Stimulated activated CD8-positive, alpha-beta memory T cell treated with anti-CD3 and anti-CD28 coated beads, Interleukin-15, amount 100 ng/mL, for 4 hours (primary cell): ENCODE results near the gene PODXL2.

Source experiments
- DNase-seq, 2 donors: peaks; one replicate each; pipeline ENCODE4 v3.0.0-alpha.2; 2020; ENCODE audit warnings: low read depth in 2 of 2

The PODXL2 gene, protein sequence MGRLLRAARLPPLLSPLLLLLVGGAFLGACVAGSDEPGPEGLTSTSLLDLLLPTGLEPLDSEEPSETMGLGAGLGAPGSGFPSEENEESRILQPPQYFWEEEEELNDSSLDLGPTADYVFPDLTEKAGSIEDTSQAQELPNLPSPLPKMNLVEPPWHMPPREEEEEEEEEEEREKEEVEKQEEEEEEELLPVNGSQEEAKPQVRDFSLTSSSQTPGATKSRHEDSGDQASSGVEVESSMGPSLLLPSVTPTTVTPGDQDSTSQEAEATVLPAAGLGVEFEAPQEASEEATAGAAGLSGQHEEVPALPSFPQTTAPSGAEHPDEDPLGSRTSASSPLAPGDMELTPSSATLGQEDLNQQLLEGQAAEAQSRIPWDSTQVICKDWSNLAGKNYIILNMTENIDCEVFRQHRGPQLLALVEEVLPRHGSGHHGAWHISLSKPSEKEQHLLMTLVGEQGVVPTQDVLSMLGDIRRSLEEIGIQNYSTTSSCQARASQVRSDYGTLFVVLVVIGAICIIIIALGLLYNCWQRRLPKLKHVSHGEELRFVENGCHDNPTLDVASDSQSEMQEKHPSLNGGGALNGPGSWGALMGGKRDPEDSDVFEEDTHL

DNA sequence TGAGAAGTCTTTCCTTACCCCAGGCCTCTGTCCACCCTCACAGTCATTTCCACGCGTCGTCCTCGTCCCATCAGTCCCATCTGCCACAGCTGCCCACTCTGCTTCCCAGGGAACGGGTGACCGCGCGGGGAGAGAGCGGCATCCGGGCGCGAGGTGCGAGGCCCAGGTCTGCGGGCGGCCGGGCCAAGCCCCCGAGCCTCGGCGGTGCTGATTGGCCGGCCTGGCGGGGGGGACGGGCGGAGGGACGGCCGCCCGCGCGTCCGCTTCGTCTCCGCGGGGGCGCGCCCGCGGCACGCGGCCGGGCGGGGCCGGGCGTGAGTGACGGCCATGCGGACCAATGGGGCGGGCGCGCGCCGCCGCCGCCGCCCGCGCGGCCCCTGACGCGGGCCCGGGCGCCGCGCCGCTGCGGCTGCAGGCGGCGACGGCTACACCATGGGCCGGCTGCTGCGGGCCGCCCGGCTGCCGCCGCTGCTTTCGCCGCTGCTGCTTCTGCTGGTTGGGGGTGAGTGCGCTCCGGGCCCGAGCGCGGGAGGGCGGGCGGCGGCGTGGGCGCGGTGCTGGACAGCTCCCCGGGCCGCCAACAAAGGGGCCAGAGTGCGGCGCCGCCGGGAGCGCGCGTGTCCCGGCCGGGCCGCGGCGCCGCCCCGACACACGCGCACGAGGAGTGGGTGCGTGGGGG is at the start of gene PODXL2:
Gene PODXL2 (plus strand): TSS at position 398 of the 679 bp plus-strand sequence. CDS start 35 bp downstream, at position 433.
- DNase-seq, result no peak

DNA sequence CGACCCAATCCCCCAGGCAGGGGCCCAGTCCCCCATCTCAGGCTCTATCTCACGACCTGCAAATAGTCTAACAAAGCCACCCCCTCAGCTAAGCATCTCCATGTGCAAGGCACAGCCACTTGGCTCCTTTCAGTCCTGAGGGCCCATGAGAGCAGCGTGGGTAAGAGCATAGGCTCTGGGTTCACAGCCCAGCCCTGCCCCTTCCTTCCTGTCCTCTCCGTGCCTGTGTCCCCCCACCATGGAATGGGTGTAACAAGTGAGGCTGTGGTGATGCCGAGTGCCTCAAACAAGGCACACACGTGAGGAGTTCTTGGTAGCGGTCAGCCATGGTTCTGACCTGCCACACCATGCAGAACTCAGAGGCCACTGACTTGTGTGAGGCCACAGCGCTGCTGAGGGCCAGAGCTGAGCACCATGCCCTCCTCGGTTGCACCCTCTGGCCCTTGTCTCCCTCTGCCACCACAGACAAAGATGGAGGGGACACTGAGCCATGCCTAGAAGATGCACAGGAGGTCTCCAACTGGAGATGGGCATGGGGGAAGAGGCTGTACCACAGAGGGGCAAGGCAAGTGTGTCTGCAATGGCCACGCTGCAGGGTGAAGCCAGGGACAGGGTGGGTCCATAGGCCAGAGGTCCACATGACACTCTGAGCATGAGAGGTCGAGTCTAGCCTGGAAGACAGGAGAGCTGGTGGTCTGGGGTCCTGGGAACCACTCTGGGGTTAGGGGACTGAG is 48.5 kb upstream of the PODXL2 start:
- no peak for DNase-seq

DNA sequence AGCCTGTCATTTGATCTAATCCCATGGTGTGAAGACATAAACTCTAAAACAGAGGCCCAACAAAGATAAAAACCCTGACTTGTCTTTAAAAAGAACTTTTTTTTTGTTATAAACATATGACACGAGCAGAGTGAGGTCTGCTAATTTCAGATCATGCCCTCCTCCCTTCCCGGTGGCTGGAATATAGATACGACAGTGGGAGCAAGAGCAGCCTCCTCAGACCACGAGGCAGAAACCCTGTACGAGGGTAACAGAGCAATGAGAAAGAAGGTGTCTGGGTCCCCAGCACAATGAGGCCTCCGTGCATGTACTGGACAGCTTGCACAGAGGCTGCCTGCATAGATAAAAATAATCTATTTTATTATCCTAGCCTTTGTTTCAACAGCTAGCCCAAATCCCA is 44.3 kb upstream of the PODXL2 start:
- DNase-seq, result no peak

DNA sequence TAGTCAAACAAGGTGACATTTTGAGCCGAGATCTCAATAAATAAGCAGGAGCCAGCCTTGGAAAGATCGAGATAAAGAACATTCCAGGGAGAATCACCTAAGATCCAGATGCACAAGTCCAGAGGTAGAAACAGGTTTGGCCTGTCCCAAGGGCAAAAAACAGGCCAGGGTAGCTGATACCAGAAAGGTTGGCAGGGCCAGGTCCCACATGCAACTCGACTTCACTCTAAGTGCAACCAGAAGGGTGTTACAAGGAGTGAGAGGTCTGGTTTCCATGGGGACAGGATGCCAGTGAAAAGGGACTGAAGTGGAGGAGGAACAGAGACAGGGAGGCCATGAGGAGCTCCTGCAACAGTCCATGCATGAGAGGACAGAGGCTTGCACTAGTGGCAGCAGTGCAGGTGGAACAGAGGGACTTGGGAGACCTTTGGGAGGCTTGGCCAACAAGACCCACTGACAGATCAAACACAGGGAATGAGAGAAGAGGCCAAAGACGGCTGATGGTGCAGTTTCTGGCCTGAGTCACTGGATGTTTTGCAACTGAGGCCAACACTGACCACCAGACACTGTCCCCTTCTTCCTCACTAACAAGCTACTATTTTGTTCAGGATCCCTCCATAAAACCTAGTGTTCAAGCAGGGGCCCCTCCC is 43.7 kb upstream of the PODXL2 start:
- no peak for DNase-seq

DNA sequence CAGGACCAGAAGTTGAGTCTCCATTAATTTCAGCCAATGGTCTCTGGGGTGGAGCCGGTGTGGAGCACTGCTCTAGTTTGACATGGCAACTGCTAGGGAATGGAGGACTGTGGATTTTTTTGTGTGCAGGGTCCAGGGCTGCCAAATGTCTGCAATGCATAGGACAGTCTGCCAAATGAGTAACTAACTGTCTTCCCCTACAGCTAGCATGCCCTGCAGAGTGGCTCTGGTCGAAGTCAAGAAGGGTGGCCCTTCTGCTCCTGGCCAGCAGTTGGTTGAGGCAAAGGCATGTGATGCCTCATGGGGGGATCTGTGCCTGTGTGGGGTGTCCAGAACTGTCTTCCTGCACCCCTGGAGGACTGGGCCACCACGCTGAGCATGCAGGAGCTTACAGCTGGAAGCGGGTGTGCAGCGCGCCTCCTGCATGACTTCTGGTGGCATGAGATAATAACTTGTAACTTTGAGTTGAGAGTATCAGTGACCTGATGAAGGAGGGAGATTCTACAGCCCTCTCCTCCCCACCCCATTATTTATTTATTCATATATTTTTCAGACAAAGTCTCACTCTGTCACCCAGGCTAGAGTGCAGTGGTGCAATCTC is 43.1 kb upstream of the PODXL2 start:
- DNase-seq, result no peak

DNA sequence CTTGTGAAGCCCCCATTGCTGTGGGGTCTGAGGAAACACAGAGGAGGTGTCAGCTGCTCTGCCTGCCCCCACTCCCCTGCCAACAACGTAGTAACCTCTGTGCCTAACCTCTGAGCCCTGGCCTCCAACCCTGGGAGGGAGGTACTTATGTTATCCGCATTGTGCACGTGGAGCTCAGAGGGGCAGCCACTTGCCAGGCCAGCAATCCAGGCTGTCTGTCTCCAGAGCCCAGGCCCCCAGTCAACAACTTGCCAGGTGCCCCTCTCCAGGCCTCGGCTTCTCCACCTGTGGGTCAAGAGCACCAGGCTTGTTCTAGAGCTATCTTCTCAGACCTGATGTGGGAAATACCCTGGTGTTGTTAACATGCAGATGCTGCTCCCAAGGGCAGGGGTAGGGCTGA is 41.1 kb upstream of the PODXL2 start:
- no peak for DNase-seq

DNA sequence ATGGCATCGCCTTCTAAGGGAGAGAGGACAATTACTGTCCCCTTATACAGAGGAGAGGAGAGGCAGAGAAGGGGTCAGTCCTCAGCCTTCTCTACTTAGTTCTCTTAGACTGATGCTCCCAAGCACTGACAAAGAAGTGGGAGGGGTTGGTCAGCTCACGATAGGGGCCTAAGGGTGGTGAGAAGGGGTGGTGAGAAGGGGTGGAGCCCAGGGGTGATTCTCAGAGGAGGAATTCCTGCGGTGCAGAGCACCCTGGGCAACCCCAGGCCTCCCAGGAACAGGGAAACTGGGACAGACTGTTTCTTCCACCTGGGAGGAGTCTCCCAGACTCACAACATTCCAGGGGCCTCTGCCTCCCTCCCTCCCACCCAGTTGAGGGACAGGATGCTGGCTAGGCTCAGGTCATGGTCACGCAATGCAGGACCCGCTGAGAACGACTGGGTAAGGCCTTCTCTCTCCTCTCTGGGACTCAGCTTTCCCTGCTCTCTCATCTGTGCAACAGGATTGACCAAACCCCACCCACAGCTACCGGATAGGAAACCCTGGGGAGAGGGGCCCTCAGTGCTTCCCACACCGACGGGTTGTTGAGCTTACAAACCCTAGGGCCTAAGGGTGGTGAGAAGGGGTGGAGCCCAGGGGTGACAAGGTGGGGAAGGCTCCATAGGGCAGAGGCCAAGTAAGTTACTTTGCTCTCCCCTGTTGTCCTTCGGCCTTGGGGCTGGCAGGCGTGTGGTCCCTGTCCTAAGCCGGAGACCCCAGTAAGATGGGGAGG is 40.0 kb upstream of the PODXL2 start:
- DNase-seq, result no peak

DNA sequence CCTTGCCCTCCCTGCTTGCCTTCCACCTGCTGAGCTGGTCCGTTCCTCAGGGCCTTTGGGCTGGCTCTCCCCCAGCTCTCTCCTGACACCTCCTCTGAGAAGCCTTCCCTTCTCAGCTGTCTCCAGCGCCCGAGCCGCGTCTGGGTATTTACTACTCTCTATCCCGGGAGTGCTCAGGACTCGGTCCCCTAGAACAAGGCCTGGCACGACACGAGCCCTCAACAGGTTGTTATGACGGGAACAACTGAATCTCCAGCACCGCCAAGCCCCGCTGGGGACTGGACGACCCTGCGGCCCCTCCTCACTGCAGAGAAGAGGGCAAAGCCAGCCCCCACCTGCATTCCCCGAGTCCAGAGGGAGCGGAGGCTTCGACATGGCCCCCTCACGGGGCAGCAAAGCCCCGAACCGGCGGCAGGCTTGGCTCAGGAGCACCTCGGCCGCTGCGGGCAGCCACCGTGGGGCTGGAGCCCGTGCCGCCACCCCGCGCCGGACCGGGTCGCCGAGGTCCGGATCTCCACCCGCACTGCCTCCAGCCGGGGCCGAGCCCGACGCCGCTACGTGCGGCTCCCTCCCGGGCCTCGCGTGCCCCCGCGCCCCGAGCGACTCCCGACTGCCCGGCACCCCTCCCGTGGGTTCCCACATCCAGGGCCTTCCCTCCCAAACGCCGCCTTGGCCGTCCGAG is 39.2 kb upstream of the PODXL2 start:
- DNase-seq, result no peak

DNA sequence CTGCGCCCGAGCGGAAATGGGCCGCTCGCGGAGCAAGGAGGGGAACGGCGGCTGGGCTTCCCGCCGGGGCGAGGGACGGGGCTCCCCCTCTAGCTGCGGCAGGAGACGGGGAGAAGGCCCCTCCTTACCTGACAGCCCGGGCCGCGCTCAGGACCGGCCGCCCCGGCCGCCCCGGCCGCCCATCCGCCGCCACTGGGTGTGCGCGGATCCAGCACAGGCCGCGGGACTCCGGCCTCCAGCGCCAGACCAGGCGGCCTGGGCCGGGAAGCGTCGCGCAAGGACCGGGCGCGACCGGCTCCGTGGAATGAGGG is 38.7 kb upstream of the PODXL2 start:
- no peak for DNase-seq

DNA sequence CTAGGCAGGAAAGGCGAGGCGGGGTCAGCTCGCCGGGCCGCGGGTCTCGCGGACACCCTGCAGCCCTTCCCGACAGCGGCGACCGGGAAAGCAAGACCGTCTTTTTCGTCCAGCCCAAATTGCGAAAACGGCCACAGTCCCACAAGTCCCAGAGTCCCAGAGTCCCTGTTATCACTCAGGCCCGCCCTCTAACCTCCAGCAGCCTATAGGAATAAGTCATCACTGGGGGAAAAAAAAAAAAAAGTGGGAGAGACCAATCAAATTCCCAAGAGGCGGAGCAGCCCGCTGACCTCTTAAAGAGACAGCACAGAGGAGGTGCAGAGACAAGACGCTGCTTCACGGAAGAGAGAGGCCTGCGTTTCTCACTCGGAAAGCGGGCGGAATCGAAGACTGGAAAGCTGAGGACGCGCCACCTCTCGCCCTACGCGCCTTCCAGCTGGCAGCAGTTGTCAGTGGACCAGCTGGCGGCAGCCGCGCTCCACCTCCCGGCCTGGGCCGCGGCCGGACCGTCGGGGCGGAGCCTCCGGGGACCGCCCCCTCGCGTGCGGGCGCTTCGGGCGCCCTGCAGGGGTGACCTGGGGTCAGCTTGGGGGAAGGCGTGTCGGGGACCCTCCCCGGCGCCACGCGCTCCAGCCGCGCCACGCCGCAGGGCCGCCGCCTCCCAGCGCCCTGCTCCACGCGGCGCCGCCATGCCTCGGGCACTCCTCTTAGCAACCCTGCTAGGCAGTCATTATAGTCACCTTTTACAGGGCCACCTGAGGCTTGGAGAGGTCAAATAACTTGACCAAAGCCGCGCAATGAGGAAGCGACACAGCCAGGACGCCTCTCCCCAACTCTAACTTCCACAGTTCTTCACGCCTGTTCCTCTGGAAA is 38.2 kb upstream of the PODXL2 start, which contains the start of gene TPRA1:
Gene TPRA1 (minus strand): TSS at position 141 of the 873 bp plus-strand sequence. CDS start 10,587 bp downstream, outside the sequence.
- peak; percentile 64 to 75 for DNase-seq

DNA sequence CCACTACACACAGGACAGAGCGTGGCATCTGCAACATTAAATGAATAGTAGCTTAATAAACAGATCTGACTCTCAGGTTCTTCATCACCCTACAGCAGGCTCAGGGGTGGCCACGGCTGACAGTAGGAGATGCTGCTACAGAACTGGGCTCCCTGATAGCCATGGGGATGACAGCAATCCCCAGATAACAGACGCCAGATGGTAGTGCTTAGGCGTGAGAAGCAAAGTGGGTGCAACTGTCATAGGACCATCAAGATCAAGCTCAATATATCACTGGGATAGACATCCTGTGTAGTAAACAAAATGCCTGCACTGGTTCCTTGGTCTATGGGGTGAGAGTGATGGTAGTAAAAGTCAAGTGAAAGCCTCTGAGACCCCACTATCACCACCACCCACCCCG is 35.8 kb upstream of the PODXL2 start:
- no peak for DNase-seq

DNA sequence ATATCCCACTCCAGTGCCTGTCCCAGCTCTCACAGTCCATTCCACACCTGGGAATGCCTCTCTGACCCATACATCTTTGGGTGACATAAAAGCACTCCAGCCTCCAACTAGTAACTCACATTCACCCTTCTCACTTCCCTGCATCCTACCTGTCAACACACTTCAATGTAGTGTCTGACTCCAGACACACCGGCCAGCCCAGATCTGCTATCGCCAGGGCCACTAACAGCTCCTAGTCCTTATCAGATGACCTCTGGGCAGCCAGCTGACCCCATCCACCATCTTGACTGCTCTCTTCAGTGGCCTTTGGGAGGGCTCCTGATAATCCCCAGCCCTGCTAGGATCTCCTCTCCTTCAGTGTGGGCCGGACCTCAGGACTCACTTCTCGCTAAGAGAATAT is 33.7 kb upstream of the PODXL2 start:
- DNase-seq, result no peak

DNA sequence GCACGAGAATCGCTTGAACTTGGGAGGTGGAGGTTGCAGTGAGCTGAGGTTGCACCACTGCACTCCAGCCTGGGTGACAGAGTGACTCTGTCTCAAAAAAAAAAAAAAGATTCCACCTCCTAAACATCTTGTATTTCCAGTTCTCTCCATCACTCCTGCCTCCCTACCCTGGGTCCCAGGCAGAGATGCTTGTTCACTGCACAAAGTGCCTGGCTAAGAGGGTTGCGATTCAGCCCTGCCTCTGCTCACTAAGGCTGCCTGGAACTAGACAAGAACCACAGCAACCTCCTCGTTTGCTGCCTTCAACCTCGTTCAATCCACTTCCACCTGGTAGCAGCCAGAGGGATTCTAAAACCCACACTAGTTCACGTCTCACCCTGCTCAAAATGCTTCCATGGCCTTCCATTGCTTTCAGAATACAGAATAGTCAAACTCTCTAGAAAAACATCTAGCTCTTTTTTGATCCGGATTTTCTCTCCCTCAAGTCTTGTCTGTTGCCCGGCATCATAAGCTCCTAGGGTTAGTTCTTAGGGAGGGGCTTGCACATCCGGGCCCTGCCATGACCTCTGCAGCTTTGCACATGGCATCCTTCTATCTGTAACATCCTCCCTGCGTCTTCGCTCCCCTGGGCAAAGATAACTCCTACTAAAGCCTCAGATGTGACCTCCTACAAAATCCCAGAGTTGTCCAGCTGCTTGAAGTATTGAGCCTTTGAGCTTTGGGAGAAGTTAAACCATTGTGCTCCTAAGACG is 31.8 kb upstream of the PODXL2 start:
- DNase-seq, result no peak

DNA sequence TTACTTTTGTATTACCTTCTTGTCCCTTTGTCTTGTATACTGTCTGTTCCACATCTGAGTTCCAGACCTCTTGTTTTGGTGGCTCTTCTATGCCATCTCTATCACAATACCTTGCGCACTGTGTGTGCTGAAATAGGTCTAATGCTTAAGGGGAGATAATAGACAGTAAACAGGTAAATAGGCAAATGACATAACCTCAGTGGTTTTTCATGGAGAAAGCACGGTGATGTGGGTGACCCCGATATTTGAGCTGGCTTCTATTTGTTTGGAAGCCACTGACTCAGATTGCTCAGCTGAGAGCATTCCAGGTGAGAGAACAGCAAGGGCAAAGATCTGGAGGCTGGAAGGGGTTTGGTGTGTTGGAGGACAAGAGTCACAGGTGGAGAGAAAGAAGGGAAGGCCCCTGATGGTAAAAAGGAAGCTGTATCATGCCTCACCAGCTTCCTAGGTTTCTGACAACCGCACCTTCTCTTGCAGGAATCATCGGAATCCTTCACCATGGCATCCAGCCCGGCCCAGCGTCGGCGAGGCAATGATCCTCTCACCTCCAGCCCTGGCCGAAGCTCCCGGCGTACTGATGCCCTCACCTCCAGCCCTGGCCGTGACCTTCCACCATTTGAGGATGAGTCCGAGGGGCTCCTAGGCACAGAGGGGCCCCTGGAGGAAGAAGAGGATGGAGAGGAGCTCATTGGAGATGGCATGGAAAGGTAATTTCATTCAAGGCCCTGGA is 30.0 kb upstream of the PODXL2 start:
- no peak for DNase-seq

DNA sequence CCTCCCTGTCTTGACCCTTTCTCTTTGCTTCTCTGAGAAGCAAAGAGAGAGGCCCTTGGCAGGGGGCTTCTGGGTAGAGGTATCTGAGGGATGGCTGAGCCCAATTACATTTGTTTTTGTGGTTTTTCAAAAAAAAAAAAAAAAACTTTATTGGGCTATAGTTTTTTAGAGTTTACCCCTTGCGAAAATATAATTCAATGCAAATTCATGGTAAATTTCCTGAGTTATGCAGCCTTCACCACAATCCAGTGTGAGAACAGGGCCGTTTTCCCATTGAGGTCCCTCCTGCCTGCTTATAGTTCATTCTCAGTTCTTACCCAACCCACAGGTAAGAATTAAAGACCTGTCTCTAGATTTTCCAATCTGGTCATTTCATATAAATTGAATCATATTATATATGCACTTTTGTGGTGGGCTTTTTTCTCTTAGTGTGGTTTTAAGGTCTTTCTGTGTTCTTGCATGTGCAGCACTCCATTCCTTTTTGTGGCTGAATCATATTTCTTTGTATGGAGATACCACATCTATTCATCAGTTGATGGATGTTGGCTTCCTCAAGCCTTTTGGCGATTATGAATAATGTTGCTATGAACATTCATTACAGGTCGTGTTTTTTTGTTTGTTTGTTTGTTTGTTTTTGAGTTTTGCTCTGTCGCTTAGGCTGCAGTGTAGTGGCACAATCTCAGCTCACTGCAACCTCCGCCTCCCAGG is 28.1 kb upstream of the PODXL2 start:
- DNase-seq, result no peak

DNA sequence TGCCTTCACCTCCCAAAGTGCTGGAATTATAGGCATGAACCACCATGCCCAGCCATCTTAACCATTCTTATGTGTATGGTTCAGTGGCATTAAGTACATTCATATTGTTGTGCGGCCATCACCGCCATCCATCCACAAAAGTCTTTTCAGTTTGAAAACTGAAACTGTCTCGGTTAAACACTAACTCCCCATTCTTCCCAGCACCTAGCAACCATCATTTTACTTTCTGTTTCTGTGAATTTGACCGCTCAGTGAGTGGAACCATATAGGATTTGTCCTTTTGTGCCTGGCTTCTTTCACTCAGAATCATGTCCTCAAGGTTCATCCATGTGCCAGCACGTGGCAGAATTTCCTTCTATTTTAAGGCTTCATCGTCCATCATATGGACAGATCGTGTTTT is 24.9 kb upstream of the PODXL2 start:
- DNase-seq, result no peak
